HL-60/S4 treated with phorbol 12-myristate 13-acetate at 8.2 ng/mL for 4 days and 3 days (cell line): ENCODE results near the gene LTN1.
"Not testable (repeated sequence)": the region's sequence is repeated elsewhere in the genome, so short reads cannot be mapped to it uniquely, and the experiment has no call there.

Experiments used
- in situ Hi-C: fragments of 300-500 bp; cut with MboI; formaldehyde crosslinking; loops from 2 replicates; pipeline ENCODE4 v1.15.0; 2022; ENCODE audit warnings: low sequenced_read_pairs

The LTN1 gene

DNA sequence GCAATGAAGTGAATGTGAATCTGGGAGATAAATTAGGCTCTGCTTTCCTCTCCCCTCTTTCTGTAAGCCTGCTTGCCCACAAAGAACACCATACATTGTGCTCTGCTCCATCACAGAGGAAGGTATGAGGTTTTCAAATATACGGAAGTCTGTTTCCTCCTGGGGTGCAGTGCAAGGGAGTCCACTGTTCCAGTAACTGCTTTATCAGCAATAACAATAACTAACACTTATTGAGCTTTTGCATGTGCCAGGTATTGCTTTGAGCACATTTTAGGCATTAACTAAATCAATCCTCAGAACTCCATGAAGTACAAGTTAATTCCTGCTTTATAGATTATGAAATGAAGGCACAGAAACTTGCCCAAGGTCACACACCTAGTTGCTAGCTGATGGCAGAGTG lies 10.0 kb downstream of the LTN1 start:
- in situ Hi-C loops: no loop called here

DNA sequence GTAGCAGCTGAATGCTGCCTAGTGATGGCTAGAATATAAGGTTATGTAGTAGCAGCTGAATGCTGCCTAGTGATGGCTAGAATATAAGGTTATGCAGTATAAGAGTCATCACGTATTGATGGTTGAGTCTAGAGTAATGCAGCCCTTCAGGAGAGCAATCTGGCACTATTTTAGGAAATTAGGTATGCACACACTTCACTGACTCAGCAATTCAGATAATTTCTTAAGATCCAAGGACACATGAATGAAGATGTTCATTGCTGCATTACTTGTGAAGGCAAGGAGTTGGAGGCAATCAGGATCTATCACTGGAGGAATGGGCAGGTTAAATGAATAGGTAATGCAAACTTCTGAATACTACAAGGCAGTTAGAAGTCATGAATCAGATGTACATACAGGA lies 13.6 kb downstream of the LTN1 start:
- in situ Hi-C loops: no loop called here

DNA sequence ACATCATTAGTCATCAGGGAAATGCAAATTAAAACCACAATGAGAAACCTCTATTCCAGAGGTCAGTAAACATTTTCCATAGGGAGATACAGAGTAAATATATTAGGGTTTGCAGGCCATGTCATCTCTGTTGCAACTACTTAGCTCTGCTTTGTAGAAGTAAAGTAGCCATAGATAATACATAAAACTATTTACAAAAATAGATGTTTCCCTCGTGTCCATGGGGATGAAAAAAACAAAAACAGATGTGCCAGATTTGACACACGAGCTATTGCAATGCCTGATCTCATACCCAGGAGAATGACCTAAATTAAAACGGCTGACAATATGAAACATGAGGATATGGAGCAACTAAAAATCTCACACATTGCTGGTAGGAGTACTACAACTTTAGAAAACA lies 17.3 kb downstream of the LTN1 start:
- in situ Hi-C loops: no loop called here

- in situ Hi-C loops: no loop called here
Observed at GRCh38 chr21:28974531-28975227, 18.0 kb downstream of the LTN1 start.

- in situ Hi-C loops: no loop called here
Observed at GRCh38 chr21:28972398-28972797, 20.3 kb downstream of the LTN1 start.

DNA sequence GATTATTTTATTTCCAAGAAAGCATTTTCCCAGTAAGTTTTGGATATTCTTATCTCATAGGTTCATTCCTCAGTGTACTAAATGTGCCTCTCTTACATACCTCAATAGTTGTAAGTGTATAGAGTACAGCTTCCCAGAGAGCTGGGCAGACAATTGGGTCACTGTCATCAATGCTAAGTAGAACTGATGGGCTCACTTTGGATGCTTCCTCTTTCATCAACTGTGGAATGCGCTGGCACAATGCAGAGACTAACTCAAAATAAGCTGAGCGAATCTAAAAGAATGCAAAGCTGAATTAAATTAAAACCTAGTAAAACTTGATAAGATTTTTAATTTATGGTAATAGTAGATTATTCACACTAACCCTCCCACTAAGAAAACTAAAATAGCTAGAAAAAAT lies 21.5 kb downstream of the LTN1 start:
- in situ Hi-C loops: no loop called here

DNA sequence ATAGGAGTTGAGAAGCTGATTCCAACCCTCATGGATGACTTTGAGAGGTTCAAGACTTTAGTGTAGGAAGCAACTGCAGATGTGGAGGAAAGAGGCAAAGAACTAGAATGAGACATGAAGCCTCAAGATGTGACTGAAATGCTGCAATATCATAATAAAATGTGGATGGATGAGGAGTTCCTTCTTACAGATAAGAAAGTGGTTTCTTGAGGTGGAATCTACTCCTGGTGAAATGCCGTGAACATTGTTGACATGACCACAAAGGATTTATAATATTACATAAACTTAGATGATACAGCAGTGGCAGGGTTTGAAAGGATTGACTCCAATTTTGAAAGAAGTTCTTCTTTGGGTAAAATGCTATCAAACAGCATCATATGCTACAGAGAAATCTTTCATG lies 28.8 kb downstream of the LTN1 start:
- in situ Hi-C loops: no loop called here

DNA sequence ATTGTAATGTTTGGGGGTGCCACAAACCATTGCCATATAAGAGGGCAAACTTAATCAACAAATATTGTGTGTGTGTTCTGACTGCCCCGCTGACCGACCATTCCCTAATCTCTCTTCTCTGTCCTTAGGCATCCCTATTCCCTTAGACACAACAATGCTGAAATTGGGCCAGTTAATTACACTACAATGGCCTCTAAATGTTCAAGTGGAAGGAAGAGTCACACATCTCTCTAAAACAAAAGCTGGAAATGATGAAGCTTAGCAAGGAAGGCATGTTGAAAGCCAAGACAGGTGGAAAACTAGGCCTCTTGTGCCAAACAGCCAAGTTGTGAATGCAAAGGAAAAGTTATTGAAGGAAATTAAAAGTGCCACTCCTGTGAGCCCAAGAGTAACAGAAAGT lies 30.2 kb downstream of the LTN1 start:
- in situ Hi-C loops: no loop called here

- in situ Hi-C loops: no loop called here
Observed at GRCh38 chr21:28961927-28962326, 30.8 kb downstream of the LTN1 start.

DNA sequence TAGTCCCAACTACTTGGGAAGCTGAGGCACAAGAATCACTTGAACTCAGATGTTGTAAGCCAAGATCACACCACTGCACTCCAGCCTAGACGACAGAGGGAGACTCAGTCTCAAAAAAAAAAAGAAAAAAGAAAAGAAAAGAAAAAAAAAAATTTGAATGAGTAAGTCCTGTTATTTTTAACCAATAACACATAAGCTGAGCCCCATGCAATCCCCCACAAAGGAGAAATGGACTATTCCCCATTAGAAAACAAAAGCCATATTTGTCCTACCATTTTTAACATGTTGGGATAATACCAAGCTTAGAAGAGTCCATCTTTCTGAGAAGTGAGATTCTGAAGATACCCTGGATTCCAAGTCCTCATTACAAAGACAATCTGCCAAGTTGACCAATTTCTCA lies 32.4 kb downstream of the LTN1 start:
- in situ Hi-C loops: no loop called here

GRCh38 chr21:28959367-28960099 lies 33.1 kb downstream of the LTN1 start:
- in situ Hi-C loops: no loop called here

DNA sequence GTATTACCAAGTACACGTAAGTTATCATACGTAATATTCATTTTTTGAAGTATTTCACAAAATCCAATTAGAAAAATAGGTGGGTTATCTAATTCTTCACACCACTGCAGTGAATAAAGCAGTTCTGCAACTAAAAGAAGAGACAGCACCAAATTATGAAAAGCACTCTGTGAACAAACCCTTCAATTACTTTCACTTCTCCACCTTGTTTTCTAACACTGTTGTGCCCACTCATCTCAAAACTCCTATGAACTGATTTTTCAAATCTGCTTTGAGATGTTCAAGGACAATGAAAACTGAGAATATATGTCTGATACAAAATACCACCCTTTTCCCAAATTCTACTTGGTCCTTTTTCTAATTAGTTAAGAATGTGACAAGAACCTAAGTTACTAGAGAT lies 39.4 kb downstream of the LTN1 start:
- in situ Hi-C loops: no loop called here

DNA sequence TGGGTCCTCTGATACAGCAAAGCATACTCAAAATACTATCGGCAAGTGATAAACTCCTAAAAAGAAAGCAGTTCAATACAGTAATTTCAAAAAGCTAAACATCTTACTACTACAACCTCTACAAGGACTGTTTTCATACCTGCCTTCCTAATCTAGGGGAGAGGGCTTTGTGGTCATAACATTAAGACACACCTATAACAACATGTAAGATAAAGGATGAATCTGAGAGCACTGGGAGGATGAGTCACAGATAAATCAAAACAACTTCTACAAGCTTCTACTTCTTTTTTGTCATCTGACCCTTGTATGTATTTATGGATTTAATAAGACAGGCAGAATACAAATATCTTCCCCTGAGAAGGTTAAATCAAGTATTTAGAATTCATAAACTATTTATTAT lies 40.0 kb downstream of the LTN1 start:
- in situ Hi-C loops: no loop called here

DNA sequence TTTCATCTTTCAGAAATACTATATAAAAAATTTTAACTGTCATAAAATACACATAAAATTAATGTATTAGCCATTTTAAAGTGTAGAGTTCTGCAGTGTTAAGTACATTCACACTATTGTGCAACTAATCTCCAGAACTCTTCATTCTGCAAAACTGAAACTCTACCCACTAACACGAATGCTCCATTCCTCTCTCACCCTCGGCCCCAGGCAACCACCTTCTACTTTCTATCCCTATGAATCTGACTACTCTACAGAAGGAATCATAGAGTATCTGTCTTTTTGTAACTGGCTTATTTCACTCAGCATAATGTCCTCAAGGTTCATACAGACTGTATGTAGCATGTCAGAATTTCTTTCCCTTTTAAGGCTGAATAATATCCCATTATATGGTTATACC lies 43.4 kb downstream of the LTN1 start:
- in situ Hi-C loops: no loop called here

DNA sequence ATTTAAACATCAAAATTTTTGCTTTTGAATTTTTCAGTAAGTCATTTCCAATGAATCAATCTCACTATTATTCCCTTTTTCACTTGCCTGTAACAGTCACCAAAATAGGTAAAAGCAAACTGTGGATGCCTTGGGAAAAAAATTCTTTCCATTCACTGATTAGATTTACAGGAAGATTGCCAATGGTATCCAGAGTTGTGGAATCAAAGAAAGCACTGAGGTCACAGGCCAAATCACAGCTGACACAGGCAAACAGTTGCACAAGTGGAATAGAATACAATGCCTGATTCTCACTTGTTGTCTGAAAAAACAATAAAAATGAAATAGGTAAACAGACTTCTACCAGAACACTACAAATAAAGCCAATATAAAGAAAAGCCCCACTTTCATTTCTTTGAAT lies 48.4 kb downstream of the LTN1 start:
- in situ Hi-C loops: no loop called here

- in situ Hi-C loops: no loop called here
Observed at GRCh38 chr21:28943631-28944030, 49.0 kb downstream of the LTN1 start.

GRCh38 chr21:28938726-28939125 lies 54.0 kb downstream of the LTN1 start:
- in situ Hi-C loops: no loop called here

DNA sequence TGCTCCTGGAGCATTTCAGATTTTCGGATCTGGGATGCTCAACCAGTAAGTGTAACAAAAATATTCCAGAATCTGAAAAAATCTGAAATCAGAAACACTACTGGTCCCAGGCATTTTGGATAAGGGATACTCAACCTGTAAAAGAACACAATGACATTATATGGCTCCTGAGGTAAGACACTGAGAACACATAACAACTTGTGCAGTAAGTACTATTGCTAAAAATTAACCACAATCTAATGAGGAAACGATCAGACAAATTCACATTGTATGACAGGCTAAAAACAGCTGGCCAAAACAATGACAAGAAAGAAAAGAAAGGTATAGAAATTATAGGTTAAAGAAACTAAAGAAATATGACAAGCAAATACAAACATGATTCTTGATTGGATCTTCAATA lies 54.9 kb downstream of the LTN1 start:
- in situ Hi-C loops: no loop called here

GRCh38 chr21:28936721-28937120 lies 56.0 kb downstream of the LTN1 start:
- in situ Hi-C loops: no loop called here

DNA sequence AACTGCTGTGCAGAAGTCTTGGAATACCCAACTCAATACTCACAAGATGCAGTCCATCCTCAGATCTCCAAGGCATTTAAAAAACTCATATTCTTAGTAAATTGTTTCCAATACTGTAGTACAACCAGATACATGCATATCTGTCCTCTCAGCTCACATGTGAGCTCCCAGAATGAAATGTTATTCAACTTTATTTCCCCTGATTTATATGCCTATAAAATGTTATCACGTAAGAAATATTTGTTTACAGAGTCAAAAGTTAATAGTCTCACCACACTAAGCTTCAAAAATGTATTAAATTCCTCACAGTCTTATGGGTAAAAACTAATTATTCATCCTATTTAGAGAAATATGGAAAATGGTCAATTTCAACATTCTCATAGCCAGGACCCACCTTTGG lies 56.6 kb downstream of the LTN1 start:
- in situ Hi-C loops: no loop called here

DNA sequence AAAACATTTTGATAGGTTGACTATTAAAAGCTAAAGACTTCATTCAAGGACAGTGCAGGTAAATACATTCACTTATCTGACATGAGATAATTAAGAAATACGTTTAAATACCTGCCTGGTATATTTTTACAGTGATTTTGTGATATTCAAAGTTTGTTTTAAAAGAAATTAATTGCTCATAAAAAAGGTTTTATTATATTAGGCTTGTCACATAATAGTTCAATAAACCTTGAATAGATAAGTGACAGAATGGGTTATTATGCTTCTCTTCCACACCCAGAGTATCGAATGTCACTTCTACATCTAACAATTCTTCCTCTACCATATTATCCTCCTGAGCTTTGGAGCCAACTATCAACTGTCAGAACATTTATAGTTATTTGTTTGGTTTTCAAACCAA lies 60.0 kb downstream of the LTN1 start:
- in situ Hi-C loops: no loop called here

GRCh38 chr21:28931708-28932372 lies 60.8 kb downstream of the LTN1 start:
- in situ Hi-C loops: not testable (repeated sequence)
